Mesenchymal stem cell (in vitro differentiated cells and primary cell): Measurements from ENCODE around the gene ZC3H18.

Source experiments
- DNase-seq: peaks from one replicate; pipeline ENCODE4 v3.0.0-alpha.2; 2013
- H2AFZ ChIP-seq: one replicate; pipeline ENCODE4 v1.6.1; 2013; ENCODE audit warnings: low read depth, mild to moderate bottlenecking, control low read depth, inconsistent platforms, low read length, moderate library complexity
- H2AK5ac ChIP-seq: 2 replicates; pipeline ENCODE4 v1.6.1; 2013; ENCODE audit warnings: low read length, moderate library complexity, mild to moderate bottlenecking, inconsistent platforms; ENCODE audit not compliant: severe bottlenecking
- H2BK120ac ChIP-seq: one replicate; pipeline ENCODE4 v1.6.1; 2013; ENCODE audit warnings: low read depth, mild to moderate bottlenecking, inconsistent platforms, low read length, moderate library complexity
- H2BK12ac ChIP-seq, 2 experiments: one replicate each; pipeline ENCODE4 v1.6.1; 2013; ENCODE audit warnings: inconsistent platforms in 2 of 2, low read length in 2 of 2, mild to moderate bottlenecking in 2 of 2, moderate library complexity in 2 of 2, control low read depth in 1 of 2
- H2BK15ac ChIP-seq: one replicate; pipeline ENCODE4 v1.6.1; 2013; ENCODE audit warnings: mild to moderate bottlenecking, low read depth, inconsistent platforms; ENCODE audit not compliant: poor library complexity, severe bottlenecking
- H2BK5ac ChIP-seq: 2 replicates; pipeline ENCODE4 v1.6.1; 2013; ENCODE audit warnings: low read depth, mild to moderate bottlenecking, low read length, control low read depth, inconsistent platforms; ENCODE audit not compliant: poor library complexity, severe bottlenecking
- H3K14ac ChIP-seq, 2 experiments: one replicate each; pipeline ENCODE4 v1.6.1; 2013; ENCODE audit warnings: inconsistent platforms in 2 of 2, low read length in 2 of 2, control low read depth in 1 of 2, mild to moderate bottlenecking in 1 of 2, moderate library complexity in 1 of 2
- H3K18ac ChIP-seq, 2 experiments: one replicate each; pipeline ENCODE4 v1.6.1; 2013; ENCODE audit warnings: inconsistent platforms in 2 of 2, low read length in 2 of 2, control low read depth in 1 of 2, low read depth in 1 of 2, mild to moderate bottlenecking in 1 of 2
- H3K23ac ChIP-seq, 2 experiments: one replicate each; pipeline ENCODE4 v1.6.1; 2013; ENCODE audit warnings: inconsistent platforms in 2 of 2, low read length in 2 of 2, mild to moderate bottlenecking in 2 of 2, moderate library complexity in 2 of 2, control low read depth in 1 of 2
- H3K27ac ChIP-seq: 2 replicates; pipeline ENCODE4 v1.5.1; 2013; ENCODE audit warnings: mild to moderate bottlenecking, moderate library complexity, low read length, control low read depth, inconsistent platforms; ENCODE audit not compliant: poor library complexity, severe bottlenecking
- H3K27me3 ChIP-seq, 2 experiments: 2 replicates each; pipeline versions ENCODE4 v1.6.1 to v1.7.0; 2013; ENCODE audit warnings: low read length in 2 of 2, mild to moderate bottlenecking in 2 of 2, moderate library complexity in 2 of 2, control low read depth in 1 of 2, inconsistent platforms in 1 of 2; ENCODE audit not compliant: control insufficient read depth in 1 of 2, insufficient read depth in 1 of 2
- H3K36me3 ChIP-seq, 2 experiments: 2 replicates each; pipeline versions ENCODE4 v1.6.1 to v1.7.0; 2013; ENCODE audit warnings: low read length in 2 of 2, control low read depth in 1 of 2, inconsistent platforms in 1 of 2, low read depth in 1 of 2, mild to moderate bottlenecking in 1 of 2; ENCODE audit not compliant: insufficient read depth in 2 of 2, control insufficient read depth in 1 of 2
- H3K4ac ChIP-seq, 2 experiments: one replicate each; pipeline ENCODE4 v1.6.1; 2013; ENCODE audit warnings: inconsistent platforms in 2 of 2, low read length in 2 of 2, mild to moderate bottlenecking in 2 of 2, moderate library complexity in 2 of 2, control low read depth in 1 of 2, low read depth in 1 of 2
- H3K4me1 ChIP-seq: 2 replicates; pipeline ENCODE4 v1.6.1; 2013; ENCODE audit warnings: low read depth, low read length, control low read depth; ENCODE audit not compliant: control insufficient read depth, insufficient read depth
- H3K4me2 ChIP-seq: 2 replicates; pipeline ENCODE4 v1.6.1; 2013; ENCODE audit warnings: low read length, mild to moderate bottlenecking, inconsistent platforms; ENCODE audit not compliant: poor library complexity, severe bottlenecking
- H3K4me3 ChIP-seq, 2 experiments: 2 replicates each; pipeline versions ENCODE4 v1.5.1 to v1.7.0; 2013; ENCODE audit warnings: low read length in 2 of 2, mild to moderate bottlenecking in 2 of 2, control low read depth in 1 of 2, low read depth in 1 of 2; ENCODE audit not compliant: insufficient read depth in 1 of 2
- H3K79me1 ChIP-seq: replicated peaks from 2 replicates; pipeline ENCODE4 v1.6.1; 2013; ENCODE audit warnings: mild to moderate bottlenecking, control low read depth, low read length, inconsistent platforms; ENCODE audit not compliant: poor library complexity, severe bottlenecking
- H3K9ac ChIP-seq: 2 replicates; pipeline ENCODE4 v1.7.0; 2013; ENCODE audit warnings: mild to moderate bottlenecking, low read length, moderate library complexity
- H3K9me3 ChIP-seq: 2 replicates; pipeline ENCODE4 v1.7.0; 2013; ENCODE audit warnings: mild to moderate bottlenecking, low read length; ENCODE audit not compliant: control insufficient read depth
- H4K8ac ChIP-seq: one replicate; pipeline ENCODE4 v1.6.1; 2013; ENCODE audit warnings: inconsistent platforms, mild to moderate bottlenecking, low read length, moderate library complexity
- H4K91ac ChIP-seq: one replicate; pipeline ENCODE4 v1.6.1; 2013; ENCODE audit warnings: mild to moderate bottlenecking, low read length, inconsistent platforms
- WGBS: methylation state at CpG from one replicate; pipeline ENCODE4 v1.1.7; 2013; ENCODE audit warnings: mixed read lengths; 5-methylcytosine and 5-hydroxymethylcytosine counted together

ZC3H18 gene

DNA sequence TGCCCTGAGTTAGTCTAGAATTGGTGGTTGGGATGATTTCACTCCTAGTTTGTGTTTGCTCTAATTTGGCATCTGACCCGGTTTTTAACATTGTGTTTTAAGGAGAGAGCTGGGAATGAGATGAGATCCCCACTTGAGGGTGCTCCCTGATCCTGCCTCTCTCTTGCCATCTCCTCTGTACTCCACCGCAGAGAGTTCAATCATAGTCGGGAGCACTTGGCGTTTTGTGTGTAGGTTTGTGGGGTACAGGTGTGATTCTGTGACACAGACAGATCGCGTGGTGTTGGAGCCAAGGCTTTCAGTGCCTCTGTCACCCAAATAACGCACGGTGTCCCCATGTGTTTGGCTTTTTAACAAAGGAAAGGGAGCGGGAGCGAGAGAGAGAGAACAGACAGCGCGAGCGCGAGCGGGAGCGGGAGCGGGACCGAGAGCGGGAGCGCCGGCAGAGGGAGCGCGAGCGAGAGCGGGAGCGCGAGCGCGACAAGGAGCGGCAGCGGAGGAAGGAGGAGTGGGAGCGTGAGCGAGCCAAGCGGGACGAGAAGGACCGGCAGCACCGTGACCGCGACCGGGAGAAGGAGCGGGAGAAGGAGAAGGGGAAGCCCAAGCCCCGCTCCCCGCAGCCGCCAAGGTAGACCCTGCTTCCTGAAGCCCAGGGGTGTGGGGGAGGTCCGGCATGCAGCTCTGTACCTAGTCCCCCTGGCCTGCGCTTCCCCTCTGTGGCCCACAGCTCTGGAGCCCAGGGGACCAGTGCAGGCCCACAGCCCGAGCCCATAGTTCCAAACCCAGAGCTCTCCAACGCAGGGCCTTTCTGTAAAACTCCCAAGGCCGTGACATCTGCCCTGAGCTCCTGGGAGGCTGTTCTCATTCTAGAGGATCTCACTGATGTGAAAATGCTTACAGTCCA is 41.0 kb downstream of the ZC3H18 start:
- Histone ChIP-seq H3K27me3 (no peaks in the 10 kb centered on the region), H3K18ac (no peak overlapping the region), H4K91ac (no peak overlapping the region), H3K14ac (no peak overlapping the region), H3K4ac (no peak overlapping the region), H3K4me3 (no peak overlapping the region), H2BK12ac (no peak overlapping the region), H3K27ac (no peak overlapping the region), H4K8ac (peak overlapping the region; percentile 9), H3K23ac (no peak overlapping the region), H2BK120ac (no peak overlapping the region), H3K4me1 (peaks cover 6% of the 10 kb centered on the region), H3K9me3 (no peaks in the 10 kb centered on the region), H3K9ac (no peak overlapping the region), H2BK5ac (no peak overlapping the region), H3K4me2 (no peak overlapping the region), H2BK15ac (no peak overlapping the region), H2AK5ac (no peak overlapping the region), H3K36me3 (peaks cover 66% of the 10 kb centered on the region in 2 experiments), H2AFZ (no peak overlapping the region), H3K79me1 (peaks cover 49% of the 10 kb centered on the region)
- no peak for DNase-seq
- WGBS, result 72% methylated on average over 37 of the region's 49 CpGs

DNA sequence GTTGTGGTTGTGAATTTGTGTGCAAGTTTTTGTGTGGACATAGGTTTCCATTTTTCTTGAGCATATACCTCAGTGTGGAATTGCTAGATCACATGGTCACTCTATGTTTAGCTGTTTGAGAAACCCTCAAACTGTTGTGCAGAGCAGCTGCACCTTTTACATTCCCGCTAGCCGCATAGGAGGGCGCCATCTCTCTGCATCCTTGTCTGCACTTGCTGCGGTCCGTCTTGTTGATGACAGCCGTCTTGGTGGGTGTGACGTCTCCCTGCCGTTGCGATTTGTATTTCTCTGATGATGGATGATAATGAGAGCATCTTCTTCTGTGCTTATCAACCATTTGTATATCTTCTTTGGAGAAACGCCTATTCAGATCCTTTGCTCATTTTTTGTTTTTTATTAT is 43.1 kb downstream of the ZC3H18 start:
- Histone ChIP-seq H3K9ac (no peak overlapping the region), H3K4me1 (peaks cover 4% of the 10 kb centered on the region), H3K23ac (no peak overlapping the region), H3K9me3 (no peaks in the 10 kb centered on the region), H4K91ac (no peak overlapping the region), H3K18ac (no peak overlapping the region), H3K4me2 (no peak overlapping the region), H2AK5ac (no peak overlapping the region), H2AFZ (no peak overlapping the region), H2BK5ac (no peak overlapping the region), H3K79me1 (peaks cover 59% of the 10 kb centered on the region), H2BK12ac (no peak overlapping the region), H3K36me3 (peaks cover 55 to 70% of the 10 kb centered on the region in 2 experiments), H2BK120ac (no peak overlapping the region), H3K4me3 (no peak overlapping the region), H3K14ac (no peak overlapping the region), H3K27ac (no peak overlapping the region), H2BK15ac (no peak overlapping the region), H4K8ac (no peak overlapping the region), H3K27me3 (no peaks in the 10 kb centered on the region), H3K4ac (no peak overlapping the region)
- 97% methylated on average over 10 of the region's 10 CpGs for WGBS
- DNase-seq, result no peak

DNA sequence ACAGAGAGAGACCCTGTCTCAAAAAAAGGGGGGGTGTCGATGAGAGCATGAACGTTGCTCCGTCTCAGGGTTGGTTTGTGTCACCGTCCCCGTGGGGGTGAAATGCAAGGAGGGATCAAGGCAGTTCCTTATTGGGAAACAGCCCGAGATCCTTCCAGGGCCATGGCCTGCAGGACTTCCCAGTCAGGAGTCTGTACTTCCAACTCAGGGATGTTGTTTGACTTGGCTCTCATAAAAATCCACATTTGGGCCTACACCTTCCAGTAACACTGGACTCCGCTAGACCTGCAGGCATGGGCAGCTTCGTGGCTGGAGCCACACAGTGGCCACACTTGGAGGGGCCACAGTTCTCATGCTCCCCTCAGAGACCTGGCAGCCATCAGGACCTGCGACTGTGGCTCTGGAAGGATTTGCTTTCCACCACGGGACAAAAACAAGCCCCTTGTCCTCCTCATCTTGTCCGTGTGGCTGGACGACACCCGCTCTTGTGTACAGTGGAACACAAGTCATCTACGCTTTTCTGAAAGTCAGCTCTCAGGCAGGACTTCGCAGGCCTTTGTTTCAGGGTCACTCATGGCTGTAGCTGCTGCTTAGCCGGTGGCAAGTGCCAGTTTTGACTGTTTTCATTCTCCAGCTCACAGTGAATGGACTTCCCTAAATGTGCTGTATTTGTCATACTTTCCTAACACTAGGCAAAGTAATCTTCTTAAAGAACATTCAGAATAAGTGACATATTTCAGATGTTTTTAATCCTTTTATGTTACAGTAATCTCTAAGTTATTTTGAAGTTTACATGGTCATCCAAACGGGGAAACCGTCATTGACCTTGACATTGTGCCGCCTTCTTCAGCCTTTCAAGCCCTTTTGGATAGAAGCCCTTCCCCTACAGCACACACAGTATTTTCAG is 44.0 kb downstream of the ZC3H18 start:
- no peaks in the 10 kb centered on the region for H3K9me3 ChIP-seq
- H2BK5ac ChIP-seq, result no peak overlapping the region
- H3K9ac ChIP-seq, result no peak overlapping the region
- peak; percentile 34 for DNase-seq
- no peak overlapping the region for H2AK5ac ChIP-seq
- no peak overlapping the region for H4K91ac ChIP-seq
- WGBS, result 86% methylated on average over 19 of the region's 19 CpGs
- no peak overlapping the region for H2BK15ac ChIP-seq
- no peak overlapping the region for H3K23ac ChIP-seq
- no peak overlapping the region for H3K18ac ChIP-seq
- no peak overlapping the region for H3K14ac ChIP-seq
- H3K27me3 ChIP-seq, result no peaks in the 10 kb centered on the region
- H2BK120ac ChIP-seq, result no peak overlapping the region
- H4K8ac ChIP-seq, result no peak overlapping the region
- no peak overlapping the region for H2AFZ ChIP-seq
- no peak overlapping the region for H3K4ac ChIP-seq
- H3K27ac ChIP-seq, result no peak overlapping the region
- peaks cover 61% of the 10 kb centered on the region for H3K79me1 ChIP-seq
- H3K36me3 ChIP-seq, result peaks cover 52 to 79% of the 10 kb centered on the region in 2 experiments
- peaks cover 12% of the 10 kb centered on the region for H3K4me1 ChIP-seq
- H2BK12ac ChIP-seq, result no peak overlapping the region
- no peak overlapping the region for H3K4me3 ChIP-seq
- H3K4me2 ChIP-seq, result no peak overlapping the region
